T-helper 1 cell (primary cell): Measurements from ENCODE around the gene DDX43.
"Not testable (repeated sequence)": the region's sequence is repeated elsewhere in the genome, so short reads cannot be mapped to it uniquely, and the experiment has no call there.

Experiments used
- DNase-seq, 5 donors: peaks; one replicate each; pipeline ENCODE4 v3.0.0-alpha.2; 2012 to 2020

Gene DDX43

DNA sequence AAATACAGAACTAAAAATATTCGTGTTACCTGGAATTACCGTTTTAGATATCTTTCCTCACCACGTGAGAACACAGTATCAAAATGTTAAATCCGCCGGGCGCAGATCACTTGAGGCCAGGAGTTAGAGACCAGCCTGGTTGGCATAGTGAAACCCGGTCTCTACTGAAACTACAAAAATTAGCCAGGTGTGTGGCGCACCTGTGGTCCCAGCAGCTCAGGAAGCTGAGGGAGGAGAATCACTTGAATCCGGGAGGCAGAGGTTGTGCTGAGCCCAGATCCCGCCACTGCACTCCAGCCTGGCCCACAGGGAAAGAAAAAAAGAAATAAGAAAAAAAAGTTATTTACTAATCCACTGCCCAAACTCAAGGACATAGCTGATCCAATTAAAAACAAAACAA is 4.8 kb upstream of the DDX43 start:
- DNase-seq, result no peak

DNA sequence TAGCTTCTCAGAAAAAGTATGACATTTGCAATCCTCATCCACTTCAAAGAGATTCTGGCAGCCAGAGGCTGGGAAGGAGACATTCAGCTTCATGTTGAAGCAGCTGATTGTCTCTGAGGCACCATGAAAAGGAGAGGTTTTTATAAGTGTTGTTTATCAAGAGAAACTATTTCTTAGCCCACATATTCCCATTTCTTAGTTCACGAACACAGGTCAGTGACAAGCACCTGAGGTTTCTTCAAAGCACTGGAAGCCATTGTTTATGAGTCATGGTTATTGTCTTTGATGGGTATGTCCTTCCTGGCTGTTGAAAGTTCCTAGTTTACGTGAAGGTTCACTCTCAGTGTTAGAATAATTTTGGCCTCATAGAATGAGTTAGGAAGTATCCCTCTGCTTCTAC is 3.0 kb upstream of the DDX43 start:
- no peak for DNase-seq

DNA sequence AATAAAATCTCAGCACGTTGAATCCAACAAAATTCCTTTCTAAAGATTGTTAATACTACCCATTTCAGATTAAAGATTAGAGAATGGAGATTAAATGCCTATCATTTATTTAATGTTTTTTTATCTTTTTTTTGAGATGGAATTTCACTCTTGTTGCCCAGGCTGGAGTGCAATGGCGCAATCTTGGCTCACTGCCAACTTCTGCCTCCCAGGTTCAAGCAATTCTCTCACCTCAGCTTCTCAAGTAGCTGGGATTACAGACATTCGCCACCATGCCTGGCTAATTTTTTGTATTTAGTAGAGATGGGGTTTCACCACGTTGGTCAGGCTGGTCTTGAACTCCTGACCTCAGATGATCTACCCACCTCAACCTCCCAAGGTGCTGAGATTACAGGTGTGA is 2.4 kb upstream of the DDX43 start:
- DNase-seq, result not testable (repeated sequence)

DNA sequence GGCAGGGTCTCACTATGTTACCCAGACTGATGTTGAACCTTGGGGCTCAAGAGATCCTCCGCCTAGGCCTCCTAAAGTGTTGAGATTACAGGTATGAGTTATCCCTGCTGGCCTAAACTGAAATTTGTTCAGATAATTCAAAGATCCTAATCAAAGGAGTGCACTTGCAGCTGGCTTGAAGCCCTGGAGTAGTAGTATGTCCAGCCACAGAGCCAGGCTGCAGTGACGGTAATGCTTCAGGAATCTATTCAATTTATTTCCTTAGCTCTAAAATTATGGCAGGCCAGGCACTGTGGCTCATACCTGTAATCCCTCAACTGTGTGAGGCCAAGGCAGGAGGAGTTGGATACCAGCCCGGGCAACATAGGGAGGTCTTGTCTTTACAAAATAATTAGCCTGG is 1.4 kb upstream of the DDX43 start:
- DNase-seq, result no peak

DNA sequence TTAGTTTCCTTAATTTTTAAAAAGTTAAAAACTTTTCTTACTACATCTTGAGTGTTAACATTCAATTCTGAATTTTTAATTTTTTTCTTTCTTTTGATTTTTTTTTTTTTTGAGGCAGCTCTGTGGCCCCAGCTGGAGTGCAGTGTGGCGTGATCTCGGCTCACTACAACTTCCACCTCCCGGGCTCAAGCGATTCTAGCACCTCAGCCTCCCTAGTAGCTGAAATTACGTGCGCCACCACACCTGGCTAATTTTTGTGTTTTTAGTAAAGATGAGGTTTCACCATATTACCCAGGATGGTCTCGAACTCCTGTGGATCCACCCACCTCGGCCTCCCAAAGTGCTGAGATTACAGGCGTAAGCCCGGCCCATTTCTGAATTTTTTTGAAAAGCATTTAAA is 1.2 kb downstream of the DDX43 start:
- no peak for DNase-seq

DNA sequence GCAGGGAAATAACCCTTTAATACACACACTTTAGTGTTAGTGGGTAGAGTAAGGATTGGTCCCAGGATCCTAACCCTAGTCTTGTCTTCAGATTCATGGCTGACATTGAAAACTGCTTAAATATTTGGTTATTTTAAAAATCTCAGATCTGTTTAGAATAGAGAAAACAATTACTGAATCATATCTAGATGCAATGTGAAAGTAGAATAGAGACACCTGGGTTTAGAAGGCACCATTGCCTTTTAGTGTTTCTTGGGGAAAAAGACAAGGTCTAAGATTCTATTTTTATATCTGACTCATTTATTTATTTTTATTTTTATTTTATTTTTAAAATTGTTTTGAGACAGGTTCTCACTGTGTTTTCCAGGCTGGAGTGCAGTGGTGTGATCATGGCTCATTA is 6.0 kb downstream of the DDX43 start:
- DNase-seq, result no peak

DNA sequence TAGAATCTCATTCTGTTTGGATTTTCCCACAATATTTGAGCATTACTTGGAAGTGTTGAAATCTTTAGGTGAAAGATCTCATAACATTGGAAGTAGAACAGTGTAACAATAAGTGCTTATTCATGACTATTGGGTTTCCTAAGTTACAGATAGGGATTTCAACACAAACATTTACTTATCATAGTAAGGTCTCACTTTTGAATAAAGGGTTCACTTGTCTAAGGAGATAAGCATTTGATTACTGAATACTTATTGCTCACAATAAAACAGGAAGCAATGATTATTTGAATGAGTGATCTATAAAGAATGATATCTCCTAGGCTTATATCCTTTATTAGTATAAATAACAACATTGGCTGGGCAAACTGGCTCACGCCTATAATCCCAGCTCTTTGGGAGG is 14.8 kb downstream of the DDX43 start:
- DNase-seq, result no peak

DNA sequence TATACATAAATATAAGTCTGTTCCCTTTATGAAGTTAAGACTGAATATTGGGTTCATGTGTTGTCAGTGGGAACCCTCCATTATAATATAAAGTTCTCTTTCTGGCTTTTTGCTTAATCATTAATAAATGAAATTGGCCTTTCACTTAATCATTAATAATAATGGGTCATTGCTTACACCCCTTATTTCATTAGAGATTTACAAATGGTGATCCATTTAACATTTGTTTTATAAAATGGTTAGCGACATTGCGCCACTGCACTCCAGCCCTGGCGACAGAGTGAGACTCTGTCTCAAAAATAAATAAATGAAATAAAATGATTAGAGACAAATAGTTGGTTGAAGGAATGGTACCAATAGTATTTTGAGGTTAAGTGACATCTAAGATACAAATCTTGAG is 18.5 kb downstream of the DDX43 start:
- no peak for DNase-seq

DNA sequence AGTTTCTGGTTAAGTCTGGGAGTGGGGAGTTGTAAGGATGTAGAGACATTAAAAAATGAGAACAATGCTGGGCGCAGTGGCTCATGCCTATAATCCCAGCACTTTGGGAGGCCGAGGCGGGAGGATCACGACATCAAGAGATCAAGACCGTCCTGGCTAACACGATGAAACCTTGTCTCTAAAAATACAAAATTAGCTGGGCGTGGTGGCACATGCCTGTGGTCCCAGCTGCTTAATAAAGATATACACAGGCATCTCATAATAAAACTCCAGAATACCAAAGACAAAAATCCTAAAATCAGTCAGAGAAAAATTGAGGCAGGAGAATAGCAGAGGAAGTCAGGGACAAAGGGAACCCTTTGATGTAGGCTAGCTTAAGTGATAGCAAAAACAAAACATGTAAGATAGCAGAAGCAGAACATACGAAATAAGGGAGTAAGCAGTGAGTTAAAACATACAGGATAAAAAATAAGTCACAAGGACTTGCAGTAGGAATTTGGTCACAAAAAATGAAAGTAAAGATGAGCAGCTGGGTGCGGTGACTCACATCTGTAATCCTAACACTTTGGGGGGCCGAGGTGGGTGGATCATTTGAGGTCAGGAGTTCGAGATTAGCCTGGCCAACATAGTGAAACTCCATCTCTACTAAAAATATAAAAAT is 23.6 kb downstream of the DDX43 start:
- no peak for DNase-seq

DNA sequence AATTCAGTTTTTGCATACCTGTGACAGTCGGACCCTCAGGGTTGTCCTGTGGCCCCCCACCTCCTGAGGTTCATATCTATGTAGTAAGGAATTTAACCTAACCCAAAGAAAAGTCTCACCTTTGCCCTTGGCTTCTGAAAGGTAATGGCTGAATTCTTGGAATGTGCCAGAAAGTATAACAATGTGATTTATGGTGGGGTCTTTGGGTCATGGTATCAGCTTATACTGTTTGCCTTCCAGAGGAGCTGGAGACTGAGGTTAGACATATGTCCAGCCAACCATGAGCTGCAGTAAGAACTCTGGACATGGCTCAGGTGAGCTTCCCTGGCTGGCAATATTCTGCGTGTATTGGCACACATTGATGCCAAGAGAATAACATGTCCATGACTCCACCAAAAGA is 26.9 kb downstream of the DDX43 start:
- DNase-seq, result no peak

DNA sequence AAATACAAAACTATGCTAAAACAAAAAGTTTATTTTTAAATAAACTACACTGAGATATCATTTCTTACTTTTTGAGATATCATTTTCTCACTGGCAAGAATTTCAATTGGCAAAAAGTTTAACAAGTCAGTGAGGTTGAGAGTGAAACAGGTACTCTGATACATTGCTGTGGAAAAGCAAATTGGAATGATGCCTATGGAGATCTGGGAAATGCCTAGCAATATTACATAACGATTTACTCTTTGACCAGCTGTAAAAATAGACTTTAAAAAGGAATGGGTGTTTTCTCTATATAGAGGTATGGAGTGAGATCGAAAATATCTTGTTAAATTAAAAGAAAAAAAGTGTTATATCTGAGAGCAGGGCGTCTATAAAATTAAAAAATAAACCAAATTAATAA is 40.6 kb downstream of the DDX43 start:
- no peak for DNase-seq

DNA sequence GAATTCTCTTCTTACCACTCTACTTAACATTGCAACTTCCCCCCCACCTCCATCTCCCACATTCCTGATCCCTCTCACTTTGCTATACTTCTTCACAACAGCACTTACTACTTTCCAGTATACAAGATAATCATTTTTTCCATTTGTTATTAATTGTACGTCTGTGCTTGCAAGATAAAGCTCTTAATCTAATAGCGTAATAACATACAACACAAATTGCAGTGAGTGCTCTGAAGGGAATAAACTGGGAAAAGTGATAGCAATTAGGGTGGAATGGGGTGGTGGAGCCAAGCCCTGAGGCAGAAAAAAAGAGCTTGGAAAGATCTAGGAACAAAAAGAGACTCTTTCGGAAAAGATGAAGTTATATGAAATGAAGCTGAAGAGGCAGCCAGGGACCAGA is 48.9 kb downstream of the DDX43 start:
- DNase-seq, result no peak

DNA sequence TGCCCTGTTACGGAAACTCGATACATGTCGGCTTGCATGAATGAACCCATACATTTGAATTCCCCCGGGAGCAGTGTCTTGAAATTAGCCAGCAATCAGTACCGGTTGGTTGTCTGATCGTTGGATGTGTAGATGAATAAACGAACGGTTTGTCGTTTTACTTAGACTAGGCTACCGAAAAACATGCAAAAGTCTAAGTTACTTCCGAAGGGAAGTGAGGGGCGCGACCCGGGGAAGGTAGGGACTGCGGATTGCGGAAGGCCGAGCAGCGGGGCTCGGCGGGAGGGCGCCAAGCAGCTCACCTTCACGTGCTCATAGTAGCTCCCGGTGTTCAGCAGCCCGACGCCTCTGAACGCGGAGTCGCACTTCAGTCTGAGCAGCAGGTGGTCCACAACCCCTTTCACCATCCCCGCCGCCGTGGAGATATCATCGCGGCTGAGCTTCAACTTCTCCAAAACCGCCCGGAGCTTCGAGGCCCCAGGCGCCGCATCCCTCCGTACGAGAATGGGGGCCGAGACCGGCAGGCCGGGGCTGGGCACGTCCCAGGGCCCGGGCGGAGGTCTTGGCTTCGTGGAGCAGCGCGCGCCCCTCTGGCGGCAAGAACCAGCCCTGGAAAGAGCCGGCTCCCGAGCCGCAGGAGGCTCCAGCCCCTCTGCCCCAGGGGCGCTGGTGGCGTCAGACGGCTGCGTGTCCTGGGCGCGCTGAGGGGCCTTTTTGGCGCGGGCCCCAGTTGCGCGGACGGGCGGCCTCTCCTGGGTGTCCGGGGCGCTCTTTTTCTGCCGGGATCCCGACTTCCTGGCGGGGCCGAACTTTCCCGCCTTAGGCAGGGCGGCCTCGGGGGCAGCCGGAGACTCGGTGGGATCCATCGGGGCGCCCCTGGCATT is 56.8 kb downstream of the DDX43 start:
- peak; percentile 21 to 67 (median 39) for DNase-seq

DNA sequence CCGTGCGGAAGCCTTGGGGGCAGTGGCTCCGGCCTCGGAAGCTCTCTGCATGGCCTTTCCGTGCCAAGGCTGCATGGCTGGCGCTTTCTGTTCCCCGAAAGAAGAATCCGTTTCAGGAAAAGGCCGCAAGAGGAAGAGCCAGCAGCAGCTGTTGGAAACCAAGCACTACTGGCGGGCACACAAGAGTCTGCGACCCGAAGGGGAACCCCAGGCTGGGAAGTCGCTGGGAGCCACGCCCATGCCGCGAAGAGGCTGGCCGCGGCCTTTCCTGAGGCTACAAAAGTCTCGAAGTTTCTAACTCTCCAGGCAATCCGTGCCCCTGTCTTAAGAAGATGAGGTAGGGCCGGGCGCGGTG is 57.5 kb downstream of the DDX43 start, which contains the start of gene CGAS:
Gene CGAS (minus strand): TSS at position 191 of the 355 bp plus-strand sequence. CDS start 116 bp downstream, at position 75.
- DNase-seq, result peak; percentile 60 to 94 (median 71)

DNA sequence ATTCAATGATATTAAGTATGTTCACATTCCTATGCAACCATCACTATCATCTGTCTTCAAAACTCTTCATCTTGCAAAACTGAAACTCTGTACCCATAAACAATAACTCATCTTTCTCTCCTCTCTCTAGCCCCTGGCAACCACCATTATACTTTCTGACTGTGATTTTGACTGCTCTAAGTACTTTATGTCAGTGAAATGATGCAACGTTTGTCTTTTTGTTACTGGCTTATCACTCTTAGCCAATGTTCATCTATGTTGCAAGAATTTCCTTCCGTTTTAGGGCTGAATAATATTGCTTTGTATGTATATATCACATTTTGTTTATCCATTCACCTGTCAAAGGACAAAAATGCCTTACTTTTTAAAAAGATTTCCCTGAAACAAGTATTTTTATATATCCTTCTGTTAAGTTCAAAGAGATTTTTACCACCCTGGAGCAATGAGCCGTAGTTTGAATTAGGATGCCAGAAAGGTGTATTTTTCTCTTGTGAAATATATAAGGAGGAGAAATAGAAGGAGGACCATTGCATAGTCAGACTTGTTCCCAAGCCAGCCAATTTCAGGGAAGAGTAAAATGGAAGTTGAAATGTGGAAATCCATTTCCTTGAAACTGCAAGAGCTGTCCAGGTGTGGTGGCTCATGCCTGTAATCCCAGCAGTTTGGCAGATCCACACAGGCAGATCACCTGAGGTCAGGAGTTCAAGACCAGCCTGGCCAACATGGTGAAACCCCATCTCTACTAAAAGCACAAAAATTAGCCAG is 61.4 kb downstream of the DDX43 start:
- peak in 1 of 5 donors; percentile 86 for DNase-seq

DNA sequence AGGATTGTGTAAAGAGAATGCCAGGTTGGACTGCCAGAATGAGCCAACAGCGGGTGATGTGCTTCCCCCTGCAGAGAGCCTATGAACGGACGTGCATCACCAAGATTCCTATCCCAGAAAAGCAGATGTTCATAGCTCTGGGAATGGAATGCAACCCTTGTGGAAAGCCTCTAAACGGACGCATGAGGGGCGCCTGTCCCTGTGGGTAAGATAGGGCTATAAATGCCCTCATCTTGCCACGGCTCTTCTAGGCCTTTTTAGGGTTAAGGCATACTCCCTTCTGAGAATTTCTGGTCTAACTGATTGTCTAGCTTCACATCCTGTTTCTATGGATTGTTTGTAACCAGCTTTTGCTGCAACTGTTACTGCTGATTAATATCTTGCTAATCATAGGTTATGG is 64.8 kb downstream of the DDX43 start:
- DNase-seq, result peak in 1 of 5 donors; percentile 52

DNA sequence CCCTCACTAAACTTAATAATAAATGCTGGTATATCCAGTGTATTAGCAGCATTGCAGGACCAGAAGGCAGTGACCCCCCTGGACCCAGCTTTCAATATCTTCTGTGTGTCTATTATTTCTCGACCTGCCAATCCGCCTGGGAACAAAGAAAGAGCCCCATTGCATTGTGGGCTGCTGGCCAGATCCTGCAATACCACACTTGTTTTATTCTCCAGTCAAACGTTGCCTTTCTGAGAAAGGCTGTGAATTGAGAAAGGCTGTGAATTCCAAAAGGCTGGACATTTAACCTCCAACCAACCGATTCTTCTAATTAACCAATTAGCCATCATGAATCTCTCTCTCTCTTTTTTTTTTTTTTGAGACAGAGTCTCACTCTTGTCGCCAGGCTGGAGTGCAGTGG is 65.4 kb downstream of the DDX43 start:
- DNase-seq, result peak in 1 of 5 donors; percentile 36

DNA sequence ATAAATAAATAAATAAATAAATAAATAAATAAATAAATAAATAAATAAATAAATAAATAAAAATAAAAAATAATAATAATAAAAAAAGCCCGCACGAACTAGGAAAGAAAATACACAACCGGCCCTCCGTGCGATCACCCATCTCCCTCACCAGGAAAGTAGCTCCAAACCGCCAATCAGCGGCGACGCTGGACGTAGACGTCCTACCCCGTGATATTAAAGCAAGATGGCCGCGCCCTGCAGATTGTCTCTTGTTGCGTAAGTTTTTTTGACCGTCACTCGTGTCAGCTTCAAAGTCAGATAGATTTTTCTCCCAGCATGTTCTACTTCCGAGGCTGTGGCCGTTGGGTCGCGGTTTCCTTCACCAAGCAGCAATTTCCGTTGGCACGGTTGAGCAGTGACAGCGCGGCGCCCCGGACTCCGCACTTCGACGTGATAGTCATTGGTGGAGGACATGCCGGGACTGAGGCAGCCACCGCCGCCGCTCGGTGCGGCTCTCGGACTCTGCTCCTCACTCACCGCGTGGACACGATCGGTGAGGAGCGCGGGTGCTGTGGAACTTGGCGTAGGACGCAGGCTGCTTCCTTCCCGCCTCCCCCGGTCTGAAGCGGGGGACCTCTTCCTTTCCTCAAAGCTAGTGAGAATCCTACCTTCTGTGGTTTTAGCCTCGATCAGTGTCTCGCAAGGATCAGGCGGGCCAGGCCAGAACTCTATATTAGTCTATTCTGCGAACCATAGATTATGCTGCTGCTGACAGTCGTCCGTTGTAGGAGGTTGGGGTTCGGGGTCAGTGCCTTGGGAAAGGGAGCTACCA is 67.1 kb downstream of the DDX43 start, which contains the start of gene MTO1:
Gene MTO1 (plus strand): TSS at position 201 of the 814 bp plus-strand sequence. CDS start 118 bp downstream, at position 319.
- peak; percentile 64 to 95 (median 79) for DNase-seq
